ENCODE results near the gene SLC2A5.

SLC2A5 gene

GRCh38 chr1:8992936-8993687 is 76.3 kb downstream of the SLC2A5 start:
- Histone ChIP-seq H3K27ac (ENCODE audit: low read length) (no peak overlapping the region), H3K4me3 (ENCODE audit: low read depth in 1 of 2, low read length in 2 of 2) (no peak overlapping the region), H3K36me3 (ENCODE audit: control insufficient read depth in 1 of 2, insufficient read depth in 2 of 2, low read length in 2 of 2) (no peaks in the 10 kb centered on the region), H3K4me1 (ENCODE audit: control insufficient read depth in 1 of 2, insufficient read depth in 2 of 2, low read length in 2 of 2) (peaks cover 0 to 2% of the 10 kb centered on the region in 2 donors), H3K27me3 (ENCODE audit: low read depth, low read length) (no peaks in the 10 kb centered on the region), H3K9me3 (ENCODE audit: control insufficient read depth in 1 of 2, low read length in 2 of 2) (no peaks in the 10 kb centered on the region)

- peaks cover 0 to 6% of the 10 kb centered on the region in 2 donors for H3K4me1 ChIP-seq (ENCODE audit: control insufficient read depth in 1 of 2, insufficient read depth in 2 of 2, low read length in 2 of 2)
- H3K4me3 ChIP-seq (ENCODE audit: low read depth in 1 of 2, low read length in 2 of 2), result no peak overlapping the region
- no peaks in the 10 kb centered on the region for H3K36me3 ChIP-seq (ENCODE audit: control insufficient read depth in 1 of 2, insufficient read depth in 2 of 2, low read length in 2 of 2)
- no peak overlapping the region for H3K27ac ChIP-seq (ENCODE audit: low read length)
- no peaks in the 10 kb centered on the region for H3K9me3 ChIP-seq (ENCODE audit: control insufficient read depth in 1 of 2, low read length in 2 of 2)
- no peaks in the 10 kb centered on the region for H3K27me3 ChIP-seq (ENCODE audit: low read depth, low read length)
Measured at GRCh38 chr1:8989821-8990220, 79.6 kb downstream of the SLC2A5 start.

GRCh38 chr1:8989061-8989460 is 80.4 kb downstream of the SLC2A5 start:
- H3K27me3 ChIP-seq (ENCODE audit: low read depth, low read length), result no peaks in the 10 kb centered on the region
- no peaks in the 10 kb centered on the region for H3K36me3 ChIP-seq (ENCODE audit: control insufficient read depth in 1 of 2, insufficient read depth in 2 of 2, low read length in 2 of 2)
- peaks cover 0 to 6% of the 10 kb centered on the region in 2 donors for H3K4me1 ChIP-seq (ENCODE audit: control insufficient read depth in 1 of 2, insufficient read depth in 2 of 2, low read length in 2 of 2)
- no peak overlapping the region for H3K4me3 ChIP-seq (ENCODE audit: low read depth in 1 of 2, low read length in 2 of 2)
- H3K9me3 ChIP-seq (ENCODE audit: control insufficient read depth in 1 of 2, low read length in 2 of 2), result no peaks in the 10 kb centered on the region
- H3K27ac ChIP-seq (ENCODE audit: low read length), result no peak overlapping the region

GRCh38 chr1:8988618-8988967 is 80.8 kb downstream of the SLC2A5 start:
- Histone ChIP-seq H3K9me3 (ENCODE audit: control insufficient read depth in 1 of 2, low read length in 2 of 2) (no peaks in the 10 kb centered on the region), H3K36me3 (ENCODE audit: control insufficient read depth in 1 of 2, insufficient read depth in 2 of 2, low read length in 2 of 2) (no peaks in the 10 kb centered on the region), H3K27me3 (ENCODE audit: low read depth, low read length) (no peaks in the 10 kb centered on the region), H3K27ac (ENCODE audit: low read length) (no peak overlapping the region), H3K4me3 (ENCODE audit: low read depth in 1 of 2, low read length in 2 of 2) (no peak overlapping the region), H3K4me1 (ENCODE audit: control insufficient read depth in 1 of 2, insufficient read depth in 2 of 2, low read length in 2 of 2) (peaks cover 0 to 6% of the 10 kb centered on the region in 2 donors)

GRCh38 chr1:8987881-8988617 is 81.4 kb downstream of the SLC2A5 start:
- H3K4me1 ChIP-seq (ENCODE audit: control insufficient read depth in 1 of 2, insufficient read depth in 2 of 2, low read length in 2 of 2), result peaks cover 0 to 6% of the 10 kb centered on the region in 2 donors
- H3K27ac ChIP-seq (ENCODE audit: low read length), result no peak overlapping the region
- H3K4me3 ChIP-seq (ENCODE audit: low read depth in 1 of 2, low read length in 2 of 2), result no peak overlapping the region

GRCh38 chr1:8986814-8987190 is 82.6 kb downstream of the SLC2A5 start:
- Histone ChIP-seq H3K27ac (ENCODE audit: low read length) (no peak overlapping the region), H3K4me1 (ENCODE audit: control insufficient read depth in 1 of 2, insufficient read depth in 2 of 2, low read length in 2 of 2) (peaks cover 0 to 6% of the 10 kb centered on the region in 2 donors), H3K9me3 (ENCODE audit: control insufficient read depth in 1 of 2, low read length in 2 of 2) (no peaks in the 10 kb centered on the region), H3K4me3 (ENCODE audit: low read depth in 1 of 2, low read length in 2 of 2) (no peak overlapping the region), H3K36me3 (ENCODE audit: control insufficient read depth in 1 of 2, insufficient read depth in 2 of 2, low read length in 2 of 2) (no peaks in the 10 kb centered on the region), H3K27me3 (ENCODE audit: low read depth, low read length) (no peaks in the 10 kb centered on the region)

More at GRCh38 chr1:8987881-8988617, 81.4 kb downstream of the SLC2A5 start:
- Histone ChIP-seq H3K36me3 (ENCODE audit: control insufficient read depth in 1 of 2, insufficient read depth in 2 of 2, low read length in 2 of 2) (no peaks in the 10 kb centered on the region), H3K27me3 (ENCODE audit: low read depth, low read length) (no peaks in the 10 kb centered on the region), H3K9me3 (ENCODE audit: control insufficient read depth in 1 of 2, low read length in 2 of 2) (no peaks in the 10 kb centered on the region)

GRCh38 chr1:8985915-8986813 is 83.3 kb downstream of the SLC2A5 start:
- H3K4me1 ChIP-seq (ENCODE audit: control insufficient read depth in 1 of 2, insufficient read depth in 2 of 2, low read length in 2 of 2), result peaks cover 0 to 6% of the 10 kb centered on the region in 2 donors
- H3K4me3 ChIP-seq (ENCODE audit: low read depth in 1 of 2, low read length in 2 of 2), result no peak overlapping the region
- H3K27ac ChIP-seq (ENCODE audit: low read length), result no peak overlapping the region
- no peaks in the 10 kb centered on the region for H3K27me3 ChIP-seq (ENCODE audit: low read depth, low read length)
- H3K9me3 ChIP-seq (ENCODE audit: control insufficient read depth in 1 of 2, low read length in 2 of 2), result no peaks in the 10 kb centered on the region
- H3K36me3 ChIP-seq (ENCODE audit: control insufficient read depth in 1 of 2, insufficient read depth in 2 of 2, low read length in 2 of 2), result no peaks in the 10 kb centered on the region

All from muscle layer of duodenum (tissue), 2 donors.